SK-N-SH (cell line): Measurements from ENCODE around the gene ALB.
"Not testable (repeated sequence)": the region's sequence is repeated elsewhere in the genome, so short reads cannot be mapped to it uniquely, and the experiment has no call there.

ENCODE experiments used
- CTCF ChIP-seq: fragments of 200-600 bp; sonication (generic); IDR thresholded peaks from 2 replicates; pipeline ENCODE4 v1.6.1; 2017; ENCODE audit warnings: antibody characterized with exemption, mild to moderate bottlenecking, moderate library complexity
- NRF1 ChIP-seq: IDR thresholded peaks from 2 replicates; pipeline ENCODE4 v1.6.1; 2012; ENCODE audit warnings: low read depth, mild to moderate bottlenecking, low read length

GRCh38 chr4:73389663-73390062 is 14.4 kb upstream of the ALB start:
- not testable (repeated sequence) for TF ChIP-seq NRF1, CTCF
